Neuron (in vitro differentiated cells): ENCODE measurements around the gene FCHO2.

Experiments
- H2AFZ ChIP-seq: one replicate; pipeline ENCODE4 v1.6.1; 2013; ENCODE audit warnings: low read depth, mild to moderate bottlenecking, inconsistent platforms, low read length, moderate library complexity
- H3K27me3 ChIP-seq: one replicate; pipeline ENCODE4 v1.6.1; 2013; ENCODE audit warnings: low read length; ENCODE audit not compliant: insufficient read depth
- H3K36me3 ChIP-seq: one replicate; pipeline ENCODE4 v1.6.1; 2013; ENCODE audit warnings: low read length; ENCODE audit not compliant: insufficient read depth
- H3K4me1 ChIP-seq: one replicate; pipeline ENCODE4 v1.6.1; 2013; ENCODE audit warnings: low read length; ENCODE audit not compliant: insufficient read depth
- H3K4me3 ChIP-seq: 2 replicates; pipeline ENCODE4 v1.5.1; 2013; ENCODE audit warnings: mild to moderate bottlenecking, low read length, moderate library complexity
- H3K9me3 ChIP-seq: one replicate; pipeline ENCODE4 v1.6.1; 2013; ENCODE audit warnings: low read length

The FCHO2 gene

GRCh38 chr5:73027361-73027760, 71.5 kb downstream of the FCHO2 start:
- Histone ChIP-seq H3K36me3 (peaks cover 3% of the 10 kb centered on the region), H2AFZ (no peak overlapping the region), H3K4me1 (peaks cover 19% of the 10 kb centered on the region), H3K9me3 (no peaks in the 10 kb centered on the region), H3K4me3 (no peak overlapping the region), H3K27me3 (no peaks in the 10 kb centered on the region)

- Histone ChIP-seq H3K4me1 (peaks cover 23% of the 10 kb centered on the region), H3K36me3 (peaks cover 3% of the 10 kb centered on the region)
Measured at GRCh38 chr5:73027816-73028215, 72.0 kb downstream of the FCHO2 start.

GRCh38 chr5:73028991-73029595, 73.3 kb downstream of the FCHO2 start:
- H3K27me3 ChIP-seq = no peaks in the 10 kb centered on the region
- no peaks in the 10 kb centered on the region for H3K9me3 ChIP-seq
- no peak overlapping the region for H3K4me3 ChIP-seq
- no peak overlapping the region for H2AFZ ChIP-seq
- peaks cover 24% of the 10 kb centered on the region for H3K4me1 ChIP-seq
- H3K36me3 ChIP-seq = peaks cover 3% of the 10 kb centered on the region

More at GRCh38 chr5:73027816-73028215, 72.0 kb downstream of the FCHO2 start:
- Histone ChIP-seq H2AFZ (no peak overlapping the region), H3K27me3 (no peaks in the 10 kb centered on the region), H3K4me3 (no peak overlapping the region), H3K9me3 (no peaks in the 10 kb centered on the region)

- H3K27me3 ChIP-seq = no peaks in the 10 kb centered on the region
- H3K9me3 ChIP-seq = no peaks in the 10 kb centered on the region
- no peak overlapping the region for H2AFZ ChIP-seq
- H3K4me1 ChIP-seq = peaks cover 24% of the 10 kb centered on the region
- peaks cover 3% of the 10 kb centered on the region for H3K36me3 ChIP-seq
- H3K4me3 ChIP-seq = no peak overlapping the region
Measured at GRCh38 chr5:73030531-73030930, 74.7 kb downstream of the FCHO2 start.

- H2AFZ ChIP-seq = no peak overlapping the region
- H3K27me3 ChIP-seq = no peaks in the 10 kb centered on the region
- H3K4me3 ChIP-seq = no peak overlapping the region
- H3K9me3 ChIP-seq = no peaks in the 10 kb centered on the region
- H3K36me3 ChIP-seq = peaks cover under 1% of the 10 kb centered on the region
- peaks cover 24% of the 10 kb centered on the region for H3K4me1 ChIP-seq
Measured at GRCh38 chr5:73030995-73031394, 75.2 kb downstream of the FCHO2 start.

GRCh38 chr5:73031839-73032238, 76.0 kb downstream of the FCHO2 start:
- Histone ChIP-seq H3K27me3 (no peaks in the 10 kb centered on the region), H3K9me3 (no peaks in the 10 kb centered on the region), H2AFZ (no peak overlapping the region), H3K36me3 (no peaks in the 10 kb centered on the region), H3K4me1 (peaks cover 24% of the 10 kb centered on the region), H3K4me3 (no peak overlapping the region)

- Histone ChIP-seq H2AFZ (no peak overlapping the region), H3K9me3 (no peaks in the 10 kb centered on the region), H3K4me1 (peaks cover 24% of the 10 kb centered on the region), H3K36me3 (no peaks in the 10 kb centered on the region), H3K27me3 (no peaks in the 10 kb centered on the region), H3K4me3 (no peak overlapping the region)
Measured at GRCh38 chr5:73032635-73033034, 76.8 kb downstream of the FCHO2 start.

GRCh38 chr5:73037545-73037944, 81.7 kb downstream of the FCHO2 start:
- H3K27me3 ChIP-seq = no peaks in the 10 kb centered on the region
- H2AFZ ChIP-seq = no peak overlapping the region
- H3K36me3 ChIP-seq = no peaks in the 10 kb centered on the region
- no peak overlapping the region for H3K4me3 ChIP-seq
- H3K4me1 ChIP-seq = peaks cover 4% of the 10 kb centered on the region
- no peaks in the 10 kb centered on the region for H3K9me3 ChIP-seq

GRCh38 chr5:73039082-73039481, 83.2 kb downstream of the FCHO2 start:
- H3K4me3 ChIP-seq = no peak overlapping the region
- H3K36me3 ChIP-seq = no peaks in the 10 kb centered on the region
- H3K4me1 ChIP-seq = no peaks in the 10 kb centered on the region
- H3K9me3 ChIP-seq = no peaks in the 10 kb centered on the region
- H3K27me3 ChIP-seq = no peaks in the 10 kb centered on the region
- H2AFZ ChIP-seq = no peak overlapping the region

- no peak overlapping the region for H2AFZ ChIP-seq
- no peaks in the 10 kb centered on the region for H3K4me1 ChIP-seq
- no peaks in the 10 kb centered on the region for H3K36me3 ChIP-seq
- H3K4me3 ChIP-seq = no peak overlapping the region
- H3K27me3 ChIP-seq = no peaks in the 10 kb centered on the region
- H3K9me3 ChIP-seq = no peaks in the 10 kb centered on the region
Measured at GRCh38 chr5:73042993-73043392, 87.2 kb downstream of the FCHO2 start.

GRCh38 chr5:73044546-73044945, 88.7 kb downstream of the FCHO2 start:
- H3K9me3 ChIP-seq = no peaks in the 10 kb centered on the region
- H2AFZ ChIP-seq = no peak overlapping the region
- H3K4me3 ChIP-seq = no peak overlapping the region
- no peaks in the 10 kb centered on the region for H3K4me1 ChIP-seq
- H3K36me3 ChIP-seq = no peaks in the 10 kb centered on the region
- H3K27me3 ChIP-seq = no peaks in the 10 kb centered on the region

GRCh38 chr5:73045623-73046022, 89.8 kb downstream of the FCHO2 start:
- Histone ChIP-seq H2AFZ (no peak overlapping the region), H3K9me3 (no peaks in the 10 kb centered on the region), H3K4me3 (no peak overlapping the region), H3K4me1 (no peaks in the 10 kb centered on the region), H3K27me3 (no peaks in the 10 kb centered on the region), H3K36me3 (peaks cover 2% of the 10 kb centered on the region)

GRCh38 chr5:73061593-73061992, 105.8 kb downstream of the FCHO2 start:
- no peak overlapping the region for H3K4me3 ChIP-seq
- no peak overlapping the region for H2AFZ ChIP-seq
- H3K4me1 ChIP-seq = no peaks in the 10 kb centered on the region
- H3K9me3 ChIP-seq = no peaks in the 10 kb centered on the region
- no peaks in the 10 kb centered on the region for H3K36me3 ChIP-seq
- H3K27me3 ChIP-seq = no peaks in the 10 kb centered on the region

- H3K36me3 ChIP-seq = peaks cover 12% of the 10 kb centered on the region
- H3K9me3 ChIP-seq = peaks cover 6% of the 10 kb centered on the region
- no peak overlapping the region for H2AFZ ChIP-seq
- H3K27me3 ChIP-seq = no peaks in the 10 kb centered on the region
- H3K4me1 ChIP-seq = no peaks in the 10 kb centered on the region
- H3K4me3 ChIP-seq = no peak overlapping the region
Measured at GRCh38 chr5:73066466-73066865, 110.6 kb downstream of the FCHO2 start.
